Neural cell (in vitro differentiated cells): ENCODE data around the gene ABCA10. TPM values are rescaled to one million over a fixed set of nuclear protein-coding genes. Genes with fewer than 3 reads are reported as not detected.
"Not testable (repeated sequence)": the region's sequence is repeated elsewhere in the genome, so short reads cannot be mapped to it uniquely, and the experiment has no call there.

Experiments used
- H2AFZ ChIP-seq: fragments of 200-600, 300-800 bp; sonication (generic), shearing (Covaris generic); 2 replicates; pipeline ENCODE4 v1.6.0; 2014; ENCODE audit warnings: low read depth, mild to moderate bottlenecking, antibody characterized with exemption, low read length, moderate library complexity
- H3F3A ChIP-seq: fragments of 200-600 bp; shearing (Covaris generic); 2 replicates; pipeline ENCODE4 v1.6.1; 2016; ENCODE audit warnings: mild to moderate bottlenecking, moderate library complexity, mixed read lengths, antibody characterized with exemption, low read length; ENCODE audit not compliant: insufficient read depth, poor library complexity, severe bottlenecking
- H3K27ac ChIP-seq: fragments of 200-600, 300-800 bp; sonication (generic), shearing (Covaris generic); 2 replicates; pipeline ENCODE4 v1.5.1; 2014; ENCODE audit warnings: mild to moderate bottlenecking, low read length, moderate library complexity
- H3K27me3 ChIP-seq: fragments of 300-800, 200-600 bp; sonication (generic), shearing (Covaris generic); 2 replicates; pipeline ENCODE4 v1.6.0; 2014; ENCODE audit warnings: mild to moderate bottlenecking, low read depth, low read length, moderate library complexity; ENCODE audit not compliant: insufficient read depth
- H3K36me3 ChIP-seq: fragments of 300-800, 200-600 bp; sonication (generic), shearing (Covaris generic); 2 replicates; pipeline ENCODE4 v1.5.1; 2014; ENCODE audit warnings: mild to moderate bottlenecking, antibody characterized with exemption, low read length, moderate library complexity; ENCODE audit not compliant: insufficient read depth
- H3K4me2 ChIP-seq: fragments of 300-800, 200-600 bp; sonication (generic), shearing (Covaris generic); 2 replicates; pipeline ENCODE4 v1.6.0; 2014; ENCODE audit warnings: mild to moderate bottlenecking, low read length
- H3K4me3 ChIP-seq: fragments of 300-800, 200-600 bp; sonication (generic), shearing (Covaris generic); 2 replicates; pipeline ENCODE4 v1.5.1; 2014; ENCODE audit warnings: mild to moderate bottlenecking, low read length, moderate library complexity
- H3K79me2 ChIP-seq: fragments of 200-600 bp; shearing (Covaris generic); replicated peaks from 2 replicates; pipeline ENCODE4 v1.6.0; 2014; ENCODE audit warnings: mild to moderate bottlenecking, low read length, moderate library complexity; ENCODE audit not compliant: insufficient read depth
- H3K9ac ChIP-seq: fragments of 300-800, 200-600 bp; sonication (generic), shearing (Covaris generic); 2 replicates; pipeline ENCODE4 v1.6.1; 2016; ENCODE audit warnings: mild to moderate bottlenecking, low read length, mixed read lengths
- H3K9me2 ChIP-seq: fragments of 200-600 bp; shearing (Covaris generic); 2 replicates; pipeline ENCODE4 v1.6.1; 2016; ENCODE audit warnings: mild to moderate bottlenecking, low read length, mixed read lengths; ENCODE audit not compliant: insufficient read depth
- H3K9me3 ChIP-seq: fragments of 200-600, 300-800 bp; sonication (generic), shearing (Covaris generic); 2 replicates; pipeline ENCODE4 v1.6.1; 2016; ENCODE audit warnings: mild to moderate bottlenecking, mixed run types, low read length, moderate library complexity, mixed read lengths
- H4K20me1 ChIP-seq: fragments of 200-600 bp; shearing (Covaris generic); 2 replicates; pipeline ENCODE4 v1.6.1; 2016; ENCODE audit warnings: mild to moderate bottlenecking, mixed run types; ENCODE audit not compliant: insufficient read depth
- EP300 ChIP-seq: fragments of 450-650 bp; conservative IDR thresholded peaks from 2 replicates; pipeline ENCODE4 v1.6.1; 2014; ENCODE audit warnings: antibody characterized with exemption, mild to moderate bottlenecking, moderate library complexity; ENCODE audit not compliant: poor library complexity, severe bottlenecking
- EZH2 ChIP-seq: fragments of 200-600, 300-800 bp; shearing (Covaris generic), sonication (generic); IDR thresholded peaks from 2 replicates; pipeline ENCODE4 v1.6.1; 2014; ENCODE audit warnings: antibody characterized with exemption, low read length, borderline replicate concordance, mild to moderate bottlenecking; ENCODE audit not compliant: insufficient read depth, poor library complexity, severe bottlenecking
- MXI1 ChIP-seq: fragments of 450-650 bp; conservative IDR thresholded peaks from 2 replicates; pipeline ENCODE4 v1.6.1; 2014; ENCODE audit warnings: antibody characterized with exemption, mild to moderate bottlenecking; ENCODE audit not compliant: poor library complexity, severe bottlenecking
- POLR2AphosphoS5 ChIP-seq: IDR thresholded peaks from 2 replicates; pipeline ENCODE4 v1.6.1; 2012
- RAD21 ChIP-seq: fragments of 450-650 bp; conservative IDR thresholded peaks from 2 replicates; pipeline ENCODE4 v1.6.1; 2014; ENCODE audit warnings: antibody characterized with exemption, mild to moderate bottlenecking, moderate library complexity
- REST ChIP-seq: IDR thresholded peaks from 2 replicates; pipeline ENCODE4 v1.6.1; 2012; ENCODE audit warnings: borderline replicate concordance
- SMC3 ChIP-seq: fragments of 450-650 bp; conservative IDR thresholded peaks from 2 replicates; pipeline ENCODE4 v1.6.1; 2014; ENCODE audit warnings: antibody characterized with exemption, mild to moderate bottlenecking, moderate library complexity; ENCODE audit not compliant: poor library complexity
- TAF1 ChIP-seq: IDR thresholded peaks from 2 replicates; pipeline ENCODE4 v1.6.1; 2012; ENCODE audit warnings: low read depth
- polyA minus RNA-seq: library from RNA; depleted of rRNA, polyadenylated mRNA; stranded (reverse); fragments of >200 nt; gene quantifications from 2 replicates; pipeline ENCODE4 v1.2.3, GENCODE V29; 2014
- polyA plus RNA-seq: library from polyadenylated mRNA; depleted of rRNA; stranded (reverse); fragments of >200 nt; gene quantifications from 2 replicates; pipeline ENCODE4 v1.2.3, GENCODE V29; 2014
- TF ChIP-seq, protein P1 (sequence below): fragments of 450-650 bp; IDR thresholded peaks from 2 replicates; pipeline ENCODE4 v1.5.1; 2014; ENCODE audit warnings: antibody characterized with exemption, mild to moderate bottlenecking, moderate library complexity; ENCODE audit not compliant: poor library complexity, severe bottlenecking

Gene ABCA10, protein sequence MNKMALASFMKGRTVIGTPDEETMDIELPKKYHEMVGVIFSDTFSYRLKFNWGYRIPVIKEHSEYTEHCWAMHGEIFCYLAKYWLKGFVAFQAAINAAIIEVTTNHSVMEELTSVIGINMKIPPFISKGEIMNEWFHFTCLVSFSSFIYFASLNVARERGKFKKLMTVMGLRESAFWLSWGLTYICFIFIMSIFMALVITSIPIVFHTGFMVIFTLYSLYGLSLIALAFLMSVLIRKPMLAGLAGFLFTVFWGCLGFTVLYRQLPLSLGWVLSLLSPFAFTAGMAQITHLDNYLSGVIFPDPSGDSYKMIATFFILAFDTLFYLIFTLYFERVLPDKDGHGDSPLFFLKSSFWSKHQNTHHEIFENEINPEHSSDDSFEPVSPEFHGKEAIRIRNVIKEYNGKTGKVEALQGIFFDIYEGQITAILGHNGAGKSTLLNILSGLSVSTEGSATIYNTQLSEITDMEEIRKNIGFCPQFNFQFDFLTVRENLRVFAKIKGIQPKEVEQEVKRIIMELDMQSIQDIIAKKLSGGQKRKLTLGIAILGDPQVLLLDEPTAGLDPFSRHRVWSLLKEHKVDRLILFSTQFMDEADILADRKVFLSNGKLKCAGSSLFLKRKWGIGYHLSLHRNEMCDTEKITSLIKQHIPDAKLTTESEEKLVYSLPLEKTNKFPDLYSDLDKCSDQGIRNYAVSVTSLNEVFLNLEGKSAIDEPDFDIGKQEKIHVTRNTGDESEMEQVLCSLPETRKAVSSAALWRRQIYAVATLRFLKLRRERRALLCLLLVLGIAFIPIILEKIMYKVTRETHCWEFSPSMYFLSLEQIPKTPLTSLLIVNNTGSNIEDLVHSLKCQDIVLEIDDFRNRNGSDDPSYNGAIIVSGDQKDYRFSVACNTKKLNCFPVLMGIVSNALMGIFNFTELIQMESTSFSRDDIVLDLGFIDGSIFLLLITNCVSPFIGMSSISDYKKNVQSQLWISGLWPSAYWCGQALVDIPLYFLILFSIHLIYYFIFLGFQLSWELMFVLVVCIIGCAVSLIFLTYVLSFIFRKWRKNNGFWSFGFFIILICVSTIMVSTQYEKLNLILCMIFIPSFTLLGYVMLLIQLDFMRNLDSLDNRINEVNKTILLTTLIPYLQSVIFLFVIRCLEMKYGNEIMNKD (N-terminal part only)
- polyA plus RNA-seq, result 9.9 and 15.3 TPM in 2 replicates
- 5.4 and 6.1 TPM in 2 replicates for polyA minus RNA-seq

GRCh38 chr17:69228576-69228975 is at the start of gene ABCA10:
ABCA10 (minus strand) TSS chr17:69228824; CDS start chr17:69225358, 3,466 bp downstream.
- H3K9me2 ChIP-seq, result no peaks in the 10 kb centered on the region

GRCh38 chr17:69276279-69276678 is 47.7 kb upstream of the ABCA10 start:
- H3K36me3 ChIP-seq, H3K79me2 ChIP-seq, H3K27ac ChIP-seq, H3K4me3 ChIP-seq, H3K27me3 ChIP-seq, H3K9ac ChIP-seq, H3F3A ChIP-seq, H3K4me2 ChIP-seq, H2AFZ ChIP-seq, H3K9me2 ChIP-seq, H3K9me3 ChIP-seq, H4K20me1 ChIP-seq: not testable (repeated sequence)

More at GRCh38 chr17:69228576-69228975, at the start of gene ABCA10:
- H3K9me3 ChIP-seq, result no peaks in the 10 kb centered on the region
- no peak within 1 kb of the TSS for H3K4me3 ChIP-seq
- H3F3A ChIP-seq, result no peaks in the 10 kb centered on the region
- H3K36me3 ChIP-seq, result no peaks in the 10 kb centered on the region
- no peaks in the 10 kb centered on the region for H3K79me2 ChIP-seq
- H3K4me2 ChIP-seq, result no peak within 1 kb of the TSS
- no peaks in the 10 kb centered on the region for H3K27me3 ChIP-seq
- H3K27ac ChIP-seq, result no peak within 1 kb of the TSS
- TF ChIP-seq EP300 (no peak), RAD21 (no peak), SMC3 (no peak), MXI1 (no peak), REST (no peak), TAF1 (no peak), POLR2AphosphoS5 (no peak), EZH2 (no peak)
- TF ChIP-seq, protein P1, sequence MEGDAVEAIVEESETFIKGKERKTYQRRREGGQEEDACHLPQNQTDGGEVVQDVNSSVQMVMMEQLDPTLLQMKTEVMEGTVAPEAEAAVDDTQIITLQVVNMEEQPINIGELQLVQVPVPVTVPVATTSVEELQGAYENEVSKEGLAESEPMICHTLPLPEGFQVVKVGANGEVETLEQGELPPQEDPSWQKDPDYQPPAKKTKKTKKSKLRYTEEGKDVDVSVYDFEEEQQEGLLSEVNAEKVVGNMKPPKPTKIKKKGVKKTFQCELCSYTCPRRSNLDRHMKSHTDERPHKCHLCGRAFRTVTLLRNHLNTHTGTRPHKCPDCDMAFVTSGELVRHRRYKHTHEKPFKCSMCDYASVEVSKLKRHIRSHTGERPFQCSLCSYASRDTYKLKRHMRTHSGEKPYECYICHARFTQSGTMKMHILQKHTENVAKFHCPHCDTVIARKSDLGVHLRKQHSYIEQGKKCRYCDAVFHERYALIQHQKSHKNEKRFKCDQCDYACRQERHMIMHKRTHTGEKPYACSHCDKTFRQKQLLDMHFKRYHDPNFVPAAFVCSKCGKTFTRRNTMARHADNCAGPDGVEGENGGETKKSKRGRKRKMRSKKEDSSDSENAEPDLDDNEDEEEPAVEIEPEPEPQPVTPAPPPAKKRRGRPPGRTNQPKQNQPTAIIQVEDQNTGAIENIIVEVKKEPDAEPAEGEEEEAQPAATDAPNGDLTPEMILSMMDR, result no peak
- no peak within 1 kb of the TSS for H2AFZ ChIP-seq
- H4K20me1 ChIP-seq, result no peaks in the 10 kb centered on the region
- no peak within 1 kb of the TSS for H3K9ac ChIP-seq
